Kidney epithelial cell (primary cell): Measurements from ENCODE around the gene KCNH6. TPM values are rescaled to one million over a fixed set of nuclear protein-coding genes. Genes with fewer than 3 reads are reported as not detected.

Experiments
- DNase-seq: peaks from one replicate; pipeline ENCODE4 v3.0.0-alpha.2; 2010; ENCODE audit warnings: low read depth
- H3K27me3 ChIP-seq: 2 replicates; pipeline ENCODE4 v1.6.0; 2011; ENCODE audit warnings: low read length; ENCODE audit not compliant: control insufficient read depth, insufficient read depth
- H3K36me3 ChIP-seq: 2 replicates; pipeline ENCODE4 v1.5.1; 2011; ENCODE audit warnings: low read length; ENCODE audit not compliant: control insufficient read depth, insufficient read depth
- H3K4me3 ChIP-seq: 2 replicates; pipeline ENCODE4 v1.5.1; 2011; ENCODE audit warnings: low read depth, mild to moderate bottlenecking, control low read depth, low read length
- total RNA-seq: library from RNA; depleted of rRNA; stranded (reverse); fragments of >200 nt; gene quantifications from 2 replicates; pipeline ENCODE4 v1.2.3, GENCODE V29; 2015
- TF ChIP-seq, protein P1 (sequence below): IDR thresholded peaks from 2 replicates; pipeline ENCODE4 v1.5.1; 2011; ENCODE audit warnings: mild to moderate bottlenecking, moderate library complexity, low read length, control low read depth, inconsistent platforms; ENCODE audit not compliant: insufficient read depth, poor library complexity, severe bottlenecking

The KCNH6 gene
- total RNA-seq, 1 donor from 2014 or later = 0.21 TPM

DNA sequence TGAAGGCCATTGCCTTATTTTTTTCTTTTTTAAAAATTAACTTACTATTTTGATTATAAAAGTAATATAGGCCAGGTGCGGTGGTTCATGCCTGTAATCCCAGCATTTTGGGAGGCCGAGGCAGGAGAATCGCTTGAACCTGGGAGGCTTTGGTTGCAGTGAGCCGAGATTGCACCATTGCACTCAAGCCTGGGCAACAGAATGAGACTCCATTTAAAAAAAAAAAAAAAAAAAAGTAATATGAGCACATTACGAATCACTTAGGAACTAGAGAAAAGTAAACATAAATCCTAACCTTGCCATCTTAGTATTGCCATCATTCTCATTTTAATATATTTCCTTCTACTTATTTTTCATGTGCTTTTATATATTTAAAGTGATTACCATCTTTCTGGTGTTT, 64.6 kb downstream of the KCNH6 start:
- no peak overlapping the region for H3K4me3 ChIP-seq
- no peaks in the 10 kb centered on the region for H3K27me3 ChIP-seq
- no peak for DNase-seq
- peaks cover 6% of the 10 kb centered on the region for H3K36me3 ChIP-seq
- TF ChIP-seq, protein P1, sequence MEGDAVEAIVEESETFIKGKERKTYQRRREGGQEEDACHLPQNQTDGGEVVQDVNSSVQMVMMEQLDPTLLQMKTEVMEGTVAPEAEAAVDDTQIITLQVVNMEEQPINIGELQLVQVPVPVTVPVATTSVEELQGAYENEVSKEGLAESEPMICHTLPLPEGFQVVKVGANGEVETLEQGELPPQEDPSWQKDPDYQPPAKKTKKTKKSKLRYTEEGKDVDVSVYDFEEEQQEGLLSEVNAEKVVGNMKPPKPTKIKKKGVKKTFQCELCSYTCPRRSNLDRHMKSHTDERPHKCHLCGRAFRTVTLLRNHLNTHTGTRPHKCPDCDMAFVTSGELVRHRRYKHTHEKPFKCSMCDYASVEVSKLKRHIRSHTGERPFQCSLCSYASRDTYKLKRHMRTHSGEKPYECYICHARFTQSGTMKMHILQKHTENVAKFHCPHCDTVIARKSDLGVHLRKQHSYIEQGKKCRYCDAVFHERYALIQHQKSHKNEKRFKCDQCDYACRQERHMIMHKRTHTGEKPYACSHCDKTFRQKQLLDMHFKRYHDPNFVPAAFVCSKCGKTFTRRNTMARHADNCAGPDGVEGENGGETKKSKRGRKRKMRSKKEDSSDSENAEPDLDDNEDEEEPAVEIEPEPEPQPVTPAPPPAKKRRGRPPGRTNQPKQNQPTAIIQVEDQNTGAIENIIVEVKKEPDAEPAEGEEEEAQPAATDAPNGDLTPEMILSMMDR = no peak

DNA sequence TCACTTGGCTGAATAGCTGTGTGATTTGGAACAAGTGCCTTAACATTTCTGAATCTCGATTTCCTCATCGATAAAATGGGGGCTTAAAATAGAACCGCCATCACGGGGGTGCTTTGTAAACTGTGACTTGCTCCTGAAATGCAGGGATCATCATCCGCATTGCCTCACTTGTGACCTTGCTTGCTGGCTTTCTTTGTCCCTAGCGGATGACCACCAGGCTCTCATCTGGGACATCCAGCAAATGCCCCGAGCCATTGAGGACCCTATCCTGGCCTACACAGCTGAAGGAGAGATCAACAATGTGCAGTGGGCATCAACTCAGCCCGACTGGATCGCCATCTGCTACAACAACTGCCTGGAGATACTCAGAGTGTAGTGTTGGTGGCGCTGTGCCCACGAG, 65.6 kb downstream of the KCNH6 start:
- DNase-seq = no peak
- peaks cover 6% of the 10 kb centered on the region for H3K36me3 ChIP-seq
- TF ChIP-seq, protein P1 = no peak
- no peak overlapping the region for H3K4me3 ChIP-seq
- H3K27me3 ChIP-seq = no peaks in the 10 kb centered on the region

DNA sequence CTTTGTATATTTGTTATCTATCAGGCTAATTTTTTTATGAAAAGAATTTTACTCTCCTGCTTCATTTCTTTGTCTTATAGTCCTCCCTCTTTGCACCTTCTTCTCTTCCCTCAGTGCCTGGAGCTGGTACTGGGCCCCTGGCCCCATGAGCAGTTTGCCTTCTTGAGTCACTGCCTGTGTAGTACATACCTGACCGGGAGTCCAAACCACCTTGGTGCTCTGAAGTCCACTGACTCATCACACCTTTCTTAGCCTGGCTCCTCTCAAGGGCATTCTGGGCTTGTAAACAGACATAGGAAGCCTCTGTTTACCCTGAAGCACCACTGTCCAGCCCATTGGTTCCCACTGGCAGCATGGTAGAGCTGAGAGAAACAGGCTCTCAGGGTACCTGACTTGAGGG, 66.5 kb downstream of the KCNH6 start:
- no peak overlapping the region for H3K4me3 ChIP-seq
- no peaks in the 10 kb centered on the region for H3K27me3 ChIP-seq
- peaks cover 6% of the 10 kb centered on the region for H3K36me3 ChIP-seq
- TF ChIP-seq, protein P1 = no peak
- DNase-seq = no peak

DNA sequence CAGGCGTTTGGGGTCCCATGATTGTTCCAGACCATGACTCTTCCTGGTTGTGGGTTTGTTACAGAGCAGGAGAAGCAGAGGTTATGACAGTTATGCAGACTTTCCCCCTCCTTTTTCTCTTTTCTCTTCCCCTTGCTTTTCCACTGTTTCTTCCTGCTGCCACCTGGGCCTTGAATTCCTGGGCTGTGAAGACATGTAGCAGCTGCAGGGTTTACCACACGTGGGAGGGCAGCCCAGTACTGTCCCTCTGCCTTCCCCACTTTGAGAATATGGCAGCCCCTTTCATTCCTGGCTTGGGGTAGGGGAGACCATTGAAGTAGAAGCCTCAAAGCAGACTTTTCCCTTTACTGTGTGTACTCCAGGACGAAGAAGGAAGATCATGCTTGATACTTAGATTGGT, 69.6 kb downstream of the KCNH6 start:
- no peaks in the 10 kb centered on the region for H3K27me3 ChIP-seq
- H3K36me3 ChIP-seq = peaks cover 6% of the 10 kb centered on the region
- H3K4me3 ChIP-seq = no peak overlapping the region
- TF ChIP-seq, protein P1 = no peak
- no peak for DNase-seq

DNA sequence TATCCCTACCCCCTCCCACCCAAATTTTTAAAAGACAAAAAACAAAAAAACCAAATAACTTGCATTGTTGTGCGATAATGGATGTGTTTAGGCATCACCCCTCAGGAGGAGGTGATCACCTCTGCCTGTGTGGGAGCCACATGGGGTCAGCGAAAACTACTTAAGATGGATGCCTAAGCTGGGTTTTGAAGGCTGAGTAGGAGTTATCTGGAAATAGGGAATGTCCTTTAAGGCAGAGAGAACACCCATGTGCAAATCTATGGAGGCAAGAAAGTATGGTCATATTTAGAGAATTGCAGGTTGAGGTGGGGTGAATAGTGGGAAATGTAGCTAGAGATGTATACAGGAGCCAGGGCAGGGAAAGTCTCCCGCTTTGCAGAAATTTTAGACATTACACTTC, 72.0 kb downstream of the KCNH6 start:
- DNase-seq = no peak
- TF ChIP-seq, protein P1 = no peak
- Histone ChIP-seq H3K36me3 (peaks cover 3% of the 10 kb centered on the region), H3K4me3 (no peak overlapping the region), H3K27me3 (no peaks in the 10 kb centered on the region)

Other genes starting within 250 kb of the KCNH6 start
- gene CYB561, start 77.1 kb upstream of the KCNH6 start, total RNA-seq = 19.3 and 26.4 TPM in 2 replicates
- 1.5 and 1.6 TPM in 2 replicates for gene ACE, start 46.3 kb upstream of the KCNH6 start, total RNA-seq
- 47.0 and 49.4 TPM in 2 replicates for gene DCAF7, start 27.1 kb downstream of the KCNH6 start, total RNA-seq
- 24.7 and 24.9 TPM in 2 replicates for gene TACO1, start 77.5 kb downstream of the KCNH6 start, total RNA-seq
- 19.8 and 25.1 TPM in 2 replicates for gene MAP3K3, start 99.1 kb downstream of the KCNH6 start, total RNA-seq
- 153 and 158 TPM in 2 replicates for gene LIMD2, start 176.8 kb downstream of the KCNH6 start, total RNA-seq
- 17.2 and 18.6 TPM in 2 replicates for gene STRADA, start 218.4 kb downstream of the KCNH6 start, total RNA-seq